Endothelial cell of umbilical vein (primary cell): Measurements from ENCODE around the gene ZZZ3. TPM values are rescaled to one million over a fixed set of nuclear protein-coding genes. Genes with fewer than 3 reads are reported as not detected.

Source experiments
- BruUV-seq: library from RNA; stranded (reverse); fragments of 400-500 nt; replicated peaks from 2 replicates; lab custom pipeline; 2021; lab: Mats Ljungman, UMichigan
- CTCF ChIA-PET: fragments of 300-600, 350-600 bp; sonication (Branson Sonifier 250); formaldehyde crosslinking; loops from one replicate; lab custom pipeline; 2021; ENCODE audit warnings: antibody characterized with exemption, inconsistent platforms; lab: Charles Lee
- POLR2A ChIA-PET: fragments of 300-600, 350-600 bp; sonication (Branson Sonifier 250); formaldehyde crosslinking; loops from one replicate; lab custom pipeline; 2021; ENCODE audit warnings: antibody characterized with exemption, inconsistent platforms; lab: Charles Lee
- DNase-seq: peaks from one replicate; pipeline ENCODE4 v3.0.0-alpha.2; 2011; ENCODE audit warnings: low read depth, low spot score
- FAIRE-seq: peaks from 2 replicates; lab custom pipeline; 2011; peaks lifted over from hg19 to GRCh38; lab: Jason Lieb, UNC
- H2AFZ ChIP-seq: 2 replicates; pipeline ENCODE4 v1.6.0; 2012; ENCODE audit warnings: low read depth, low read length, control low read depth, inconsistent platforms
- H3K27ac ChIP-seq: 2 replicates; pipeline ENCODE4 v1.5.1; 2011; ENCODE audit warnings: low read depth, mild to moderate bottlenecking, control low read depth, low read length, moderate library complexity; ENCODE audit not compliant: insufficient read depth
- H3K27me3 ChIP-seq, 2 experiments: 2 replicates each; pipeline versions ENCODE4 v1.6.0 to v1.6.1; 2011; ENCODE audit warnings: low read length in 2 of 2, mixed read lengths in 1 of 2; ENCODE audit not compliant: control insufficient read depth in 2 of 2, insufficient read depth in 2 of 2
- H3K36me3 ChIP-seq, 2 experiments: 2 replicates in 1 of 2; 3 replicates in 1 of 2; pipeline ENCODE4 v1.5.1; 2011; ENCODE audit warnings: low read length in 2 of 2, mild to moderate bottlenecking in 1 of 2, moderate library complexity in 1 of 2; ENCODE audit not compliant: control insufficient read depth in 2 of 2, insufficient read depth in 2 of 2; ENCODE audit errors: extremely low read depth in 1 of 2
- H3K4me1 ChIP-seq: 3 replicates; pipeline ENCODE4 v1.5.1; 2011; ENCODE audit warnings: mild to moderate bottlenecking, low read length; ENCODE audit not compliant: control insufficient read depth, insufficient read depth; ENCODE audit errors: extremely low read depth
- H3K4me2 ChIP-seq: 2 replicates; pipeline ENCODE4 v1.6.1; 2011; ENCODE audit warnings: low read length, control low read depth, mixed read lengths; ENCODE audit not compliant: insufficient read depth
- H3K4me3 ChIP-seq, 3 experiments: fragments of 200-600 bp in 1 of 3; sonication (generic), shearing (Covaris generic) in 1 of 3; replicated peaks in 1 of 3; 2 replicates each; pipeline ENCODE4 v1.5.1; 2011 to 2016; ENCODE audit warnings: control low read depth in 3 of 3, low read length in 3 of 3, mild to moderate bottlenecking in 2 of 3, inconsistent platforms in 1 of 3, low read depth in 1 of 3, moderate library complexity in 1 of 3; ENCODE audit not compliant: insufficient read depth in 1 of 3
- H3K79me2 ChIP-seq: 2 replicates; pipeline ENCODE4 v1.6.0; 2012; ENCODE audit warnings: low read length, inconsistent platforms; ENCODE audit not compliant: control insufficient read depth, insufficient read depth
- H3K9ac ChIP-seq: replicated peaks from 2 replicates; pipeline ENCODE3; 2011; ENCODE audit warnings: low read length, control low read depth; ENCODE audit not compliant: insufficient read depth; ENCODE audit errors: extremely low read depth
- H3K9me1 ChIP-seq: replicated peaks from 3 replicates; pipeline ENCODE4 v1.6.0; 2011; ENCODE audit warnings: mild to moderate bottlenecking, low read length; ENCODE audit not compliant: control insufficient read depth, insufficient read depth; ENCODE audit errors: extremely low read depth
- H3K9me3 ChIP-seq: replicated peaks from 2 replicates; pipeline ENCODE4 v1.5.1; 2012; ENCODE audit warnings: low read length, inconsistent platforms; ENCODE audit not compliant: control insufficient read depth, insufficient read depth
- H4K20me1 ChIP-seq: replicated peaks from 2 replicates; pipeline ENCODE3; 2011; ENCODE audit warnings: mild to moderate bottlenecking, low read length; ENCODE audit not compliant: control insufficient read depth, insufficient read depth; ENCODE audit errors: extremely low read depth
- EZH2 ChIP-seq: IDR thresholded peaks from 2 replicates; pipeline ENCODE4 v1.6.1; 2012; ENCODE audit warnings: borderline replicate concordance, low read depth, mild to moderate bottlenecking, moderate library complexity, low read length, inconsistent platforms; ENCODE audit not compliant: severe bottlenecking
- FOS ChIP-seq: IDR thresholded peaks from 2 replicates; pipeline ENCODE4 v1.6.1; 2011; ENCODE audit warnings: mild to moderate bottlenecking, low read length, moderate library complexity, borderline replicate concordance; ENCODE audit not compliant: insufficient read depth
- GATA2 ChIP-seq: IDR thresholded peaks from 2 replicates; pipeline ENCODE4 v1.7.0; 2011; ENCODE audit warnings: low read depth, mild to moderate bottlenecking, moderate library complexity, mixed read lengths, low read length; ENCODE audit not compliant: insufficient read length, insufficient read depth
- JUN ChIP-seq: IDR thresholded peaks from 2 replicates; pipeline ENCODE4 v1.6.1; 2011; ENCODE audit warnings: borderline replicate concordance, low read depth; ENCODE audit not compliant: insufficient read length, insufficient read depth
- MYC ChIP-seq: IDR thresholded peaks from one replicate; pipeline ENCODE4 v1.6.1; 2011; ENCODE audit warnings: mild to moderate bottlenecking, low read depth, low read length
- POLR2A ChIP-seq: IDR thresholded peaks from 2 replicates; pipeline ENCODE4 v1.6.1; 2012; ENCODE audit warnings: low read depth, mild to moderate bottlenecking, control low read depth, low read length
- POLR2AphosphoS5 ChIP-seq: IDR thresholded peaks from 2 replicates; pipeline ENCODE4 v1.6.1; 2012; ENCODE audit warnings: low read depth, mild to moderate bottlenecking, control low read depth, low read length, moderate library complexity; ENCODE audit not compliant: insufficient read depth
- dilution Hi-C: fragments of 300-500 bp; cut with MboI; formaldehyde crosslinking; loops from one replicate; pipeline ENCODE4 v1.15.0; 2019; ENCODE audit warnings: low sequenced_read_pairs; ENCODE audit not compliant: extremely low pct_ligation_motif_present
- intact Hi-C: fragments of 100-400 bp; cut with micrococcal nuclease; formaldehyde crosslinking; loops from one replicate; pipeline ENCODE4 v1.10.0; 2022
- polyA plus RNA-seq, 4 experiments: library from polyadenylated mRNA; depleted of rRNA in 3 of 4; stranded (reverse) in 3 of 4; unstranded in 1 of 4; fragments of >200 nt; gene quantifications; 2 replicates each; pipeline versions ENCODE4 v1.2.1 to v1.2.3, GENCODE V29; 2011 to 2012; ENCODE audit warnings: missing spikeins in 1 of 4
- total RNA-seq: library from RNA; stranded (reverse); gene quantifications from 2 replicates; pipeline ENCODE4 v1.2.3, GENCODE V29; 2021
- TF ChIP-seq, protein P1 (sequence below), 2 donors: IDR thresholded peaks; 1 replicate in 1 of 2; 2 replicates in 1 of 2; pipeline ENCODE4 v1.5.1; 2011; ENCODE audit warnings: low read length in 2 of 2, mild to moderate bottlenecking in 2 of 2, moderate library complexity in 2 of 2, control low read depth in 1 of 2, inconsistent platforms in 1 of 2, low read depth in 1 of 2; ENCODE audit not compliant: insufficient read depth in 1 of 2; ENCODE audit errors: extremely low read depth in 1 of 2
- TF ChIP-seq, protein P2 (sequence below): IDR thresholded peaks from 2 replicates; pipeline ENCODE4 v1.6.1; 2011; ENCODE audit not compliant: insufficient read depth, insufficient read length

Gene ZZZ3
- total and polyA plus RNA-seq, 2 donors (not counting 3 experiments of a cell fraction or from before 2014, with no cell fraction given), result 13.1 to 54.3 TPM

DNA sequence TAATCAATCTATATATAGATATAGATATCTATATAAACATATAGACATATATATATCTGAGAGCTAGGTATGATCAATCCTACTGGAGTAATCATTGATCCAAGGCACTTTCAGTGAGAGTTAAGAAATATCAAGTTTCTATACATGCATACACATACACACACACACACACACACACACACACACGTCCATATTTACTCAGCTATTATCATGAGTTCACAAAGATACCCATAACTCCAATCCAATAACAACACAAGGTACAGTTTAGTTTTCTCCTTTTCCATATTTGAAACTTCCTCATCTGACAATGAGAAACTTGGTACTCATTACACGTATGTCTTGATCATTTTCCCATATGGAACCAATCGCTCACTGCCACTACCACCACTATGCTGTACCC lies 27.3 kb upstream of the ZZZ3 start:
- no peak overlapping the region for H2AFZ ChIP-seq
- CTCF ChIA-PET, result no interaction called here
- FAIRE-seq, result no peak
- no peaks in the 10 kb centered on the region for H3K27me3 ChIP-seq
- no peak overlapping the region for H3K9ac ChIP-seq
- H3K4me1 ChIP-seq, result peaks cover 1% of the 10 kb centered on the region
- no peak for DNase-seq
- no peak overlapping the region for H3K4me2 ChIP-seq
- BruUV-seq, result no TSS peak
- no peaks in the 10 kb centered on the region for H3K9me1 ChIP-seq
- TF ChIP-seq MYC, result no peak
- TF ChIP-seq, protein P1, sequence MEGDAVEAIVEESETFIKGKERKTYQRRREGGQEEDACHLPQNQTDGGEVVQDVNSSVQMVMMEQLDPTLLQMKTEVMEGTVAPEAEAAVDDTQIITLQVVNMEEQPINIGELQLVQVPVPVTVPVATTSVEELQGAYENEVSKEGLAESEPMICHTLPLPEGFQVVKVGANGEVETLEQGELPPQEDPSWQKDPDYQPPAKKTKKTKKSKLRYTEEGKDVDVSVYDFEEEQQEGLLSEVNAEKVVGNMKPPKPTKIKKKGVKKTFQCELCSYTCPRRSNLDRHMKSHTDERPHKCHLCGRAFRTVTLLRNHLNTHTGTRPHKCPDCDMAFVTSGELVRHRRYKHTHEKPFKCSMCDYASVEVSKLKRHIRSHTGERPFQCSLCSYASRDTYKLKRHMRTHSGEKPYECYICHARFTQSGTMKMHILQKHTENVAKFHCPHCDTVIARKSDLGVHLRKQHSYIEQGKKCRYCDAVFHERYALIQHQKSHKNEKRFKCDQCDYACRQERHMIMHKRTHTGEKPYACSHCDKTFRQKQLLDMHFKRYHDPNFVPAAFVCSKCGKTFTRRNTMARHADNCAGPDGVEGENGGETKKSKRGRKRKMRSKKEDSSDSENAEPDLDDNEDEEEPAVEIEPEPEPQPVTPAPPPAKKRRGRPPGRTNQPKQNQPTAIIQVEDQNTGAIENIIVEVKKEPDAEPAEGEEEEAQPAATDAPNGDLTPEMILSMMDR (IDR thresholded peaks at IDR 0.05; ENCODE audit: extremely low read depth in 1 of 2, insufficient read depth in 1 of 2, low read depth in 1 of 2, low read length in 2 of 2), result no peak
- no peak for TF ChIP-seq FOS
- TF ChIP-seq, protein P2, sequence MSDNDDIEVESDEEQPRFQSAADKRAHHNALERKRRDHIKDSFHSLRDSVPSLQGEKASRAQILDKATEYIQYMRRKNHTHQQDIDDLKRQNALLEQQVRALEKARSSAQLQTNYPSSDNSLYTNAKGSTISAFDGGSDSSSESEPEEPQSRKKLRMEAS, result no peak
- TF ChIP-seq GATA2, result no peak
- no peak for TF ChIP-seq EZH2
- no peak for TF ChIP-seq POLR2AphosphoS5
- no peak for TF ChIP-seq JUN
- TF ChIP-seq POLR2A, result no peak
- intact Hi-C loops, result no loop called here
- H3K36me3 ChIP-seq, result peaks cover 3 to 13% of the 10 kb centered on the region in 2 experiments
- H4K20me1 ChIP-seq, result no peaks in the 10 kb centered on the region
- H3K9me3 ChIP-seq, result no peaks in the 10 kb centered on the region
- H3K27ac ChIP-seq, result no peak overlapping the region
- no peak overlapping the region for H3K4me3 ChIP-seq
- POLR2A ChIA-PET, result interaction anchor here (0.6 kb wide), 1 partner anchor 1895 kb away, joined by 3 read pairs; no protein-coding TSS in a partner anchor
- no peaks in the 10 kb centered on the region for H3K79me2 ChIP-seq
- dilution Hi-C loops, result no loop called here
